Breast epithelium (tissue), 3 donors: ENCODE data around the gene C22orf31.
"Not testable (repeated sequence)": the region's sequence is repeated elsewhere in the genome, so short reads cannot be mapped to it uniquely, and the experiment has no call there.

ENCODE experiments used
- POLR2A ChIP-seq: fragments of 450-650 bp; IDR thresholded peaks from one replicate; pipeline ENCODE4 v1.6.1; 2016; ENCODE audit warnings: antibody characterized with exemption, mild to moderate bottlenecking, moderate library complexity
- POLR2AphosphoS5 ChIP-seq, 3 donors: sonication (generic); formaldehyde crosslinking; IDR thresholded peaks; one replicate each; pipeline ENCODE4 v1.6.1; 2017; ENCODE audit warnings: antibody characterized with exemption in 3 of 3
- TF ChIP-seq, protein P1 (sequence below), 3 donors: fragments of 450-650 bp; IDR thresholded peaks; one replicate each; pipeline ENCODE4 v1.5.1; 2016 to 2017; ENCODE audit warnings: antibody characterized with exemption in 3 of 3, mild to moderate bottlenecking in 3 of 3, moderate library complexity in 3 of 3

DNA sequence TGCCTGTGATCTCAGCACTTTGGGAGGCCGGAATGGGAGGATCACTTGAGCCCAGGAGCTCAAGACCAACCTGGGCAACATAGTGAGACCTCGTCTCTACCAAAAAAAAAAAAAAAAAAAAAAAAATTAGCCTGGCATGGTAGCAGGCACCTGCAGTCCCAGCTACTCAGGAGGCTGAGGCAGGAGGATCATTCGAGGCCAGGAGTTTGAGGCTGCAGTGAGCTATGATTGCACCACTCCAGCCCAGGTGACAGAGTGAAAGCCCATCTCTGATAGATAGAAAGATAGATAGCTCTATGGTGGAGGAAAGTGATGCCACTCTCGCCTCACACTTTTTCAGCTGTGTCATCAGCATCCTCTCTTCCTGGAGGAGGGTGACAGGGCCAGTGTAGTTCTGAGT, 21.9 kb downstream of the C22orf31 start:
- TF ChIP-seq, protein P1, sequence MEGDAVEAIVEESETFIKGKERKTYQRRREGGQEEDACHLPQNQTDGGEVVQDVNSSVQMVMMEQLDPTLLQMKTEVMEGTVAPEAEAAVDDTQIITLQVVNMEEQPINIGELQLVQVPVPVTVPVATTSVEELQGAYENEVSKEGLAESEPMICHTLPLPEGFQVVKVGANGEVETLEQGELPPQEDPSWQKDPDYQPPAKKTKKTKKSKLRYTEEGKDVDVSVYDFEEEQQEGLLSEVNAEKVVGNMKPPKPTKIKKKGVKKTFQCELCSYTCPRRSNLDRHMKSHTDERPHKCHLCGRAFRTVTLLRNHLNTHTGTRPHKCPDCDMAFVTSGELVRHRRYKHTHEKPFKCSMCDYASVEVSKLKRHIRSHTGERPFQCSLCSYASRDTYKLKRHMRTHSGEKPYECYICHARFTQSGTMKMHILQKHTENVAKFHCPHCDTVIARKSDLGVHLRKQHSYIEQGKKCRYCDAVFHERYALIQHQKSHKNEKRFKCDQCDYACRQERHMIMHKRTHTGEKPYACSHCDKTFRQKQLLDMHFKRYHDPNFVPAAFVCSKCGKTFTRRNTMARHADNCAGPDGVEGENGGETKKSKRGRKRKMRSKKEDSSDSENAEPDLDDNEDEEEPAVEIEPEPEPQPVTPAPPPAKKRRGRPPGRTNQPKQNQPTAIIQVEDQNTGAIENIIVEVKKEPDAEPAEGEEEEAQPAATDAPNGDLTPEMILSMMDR (IDR thresholded peaks at IDR 0.05): not testable (repeated sequence)
- TF ChIP-seq POLR2A; POLR2AphosphoS5 (IDR thresholded peaks at IDR 0.05): not testable (repeated sequence)
